HG03432 (cell line): ENCODE results near the gene STK32C.

Source experiments
- ATAC-seq: cut with Tn5 transposase; IDR thresholded peaks from one replicate; pipeline ENCODE4 v1.9.1; 2021; ENCODE audit warnings: mild to moderate bottlenecking, moderate library complexity; ENCODE audit not compliant: unreplicated experiment

Gene STK32C

DNA sequence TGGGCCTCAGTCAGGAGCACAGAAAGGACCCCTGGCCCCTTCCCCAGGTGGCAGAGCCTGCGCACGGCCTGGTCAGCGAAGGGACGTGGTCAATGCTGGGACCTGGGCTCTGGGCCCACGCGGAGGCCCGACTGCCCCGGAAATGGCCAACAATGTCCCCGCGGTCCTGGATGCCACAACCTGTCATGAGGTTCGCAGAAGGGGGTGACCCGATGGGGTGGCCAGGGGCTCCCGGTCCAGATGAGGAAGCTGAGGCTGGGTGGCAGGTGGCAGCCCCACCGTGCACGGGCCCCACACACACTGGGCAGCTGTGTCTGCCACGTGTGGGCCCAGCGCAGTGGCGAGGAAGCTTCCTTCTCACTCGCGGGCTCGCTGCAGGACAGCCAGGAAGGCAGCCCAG, 71.6 kb downstream of the STK32C start:
- ATAC-seq, result no peak

DNA sequence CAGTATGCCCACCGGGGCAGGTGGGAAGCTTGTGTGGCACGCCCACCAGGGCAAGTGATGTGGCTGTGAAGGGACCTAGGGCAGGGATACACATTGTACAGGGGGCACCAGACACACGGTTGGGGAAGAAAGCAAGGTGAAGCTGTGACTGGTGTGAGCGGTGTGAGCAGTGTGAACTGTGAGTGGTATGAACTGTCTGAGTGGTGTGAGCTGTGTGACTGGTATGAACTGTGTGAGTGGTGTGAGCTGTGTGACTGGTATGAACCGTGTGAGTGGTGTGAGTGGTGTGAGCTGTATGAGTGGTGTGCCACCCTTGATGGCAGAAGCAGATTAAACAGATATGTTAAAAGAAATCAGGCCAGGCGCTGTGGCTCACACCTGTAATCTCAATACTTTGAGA, 72.9 kb downstream of the STK32C start:
- ATAC-seq, result no peak

DNA sequence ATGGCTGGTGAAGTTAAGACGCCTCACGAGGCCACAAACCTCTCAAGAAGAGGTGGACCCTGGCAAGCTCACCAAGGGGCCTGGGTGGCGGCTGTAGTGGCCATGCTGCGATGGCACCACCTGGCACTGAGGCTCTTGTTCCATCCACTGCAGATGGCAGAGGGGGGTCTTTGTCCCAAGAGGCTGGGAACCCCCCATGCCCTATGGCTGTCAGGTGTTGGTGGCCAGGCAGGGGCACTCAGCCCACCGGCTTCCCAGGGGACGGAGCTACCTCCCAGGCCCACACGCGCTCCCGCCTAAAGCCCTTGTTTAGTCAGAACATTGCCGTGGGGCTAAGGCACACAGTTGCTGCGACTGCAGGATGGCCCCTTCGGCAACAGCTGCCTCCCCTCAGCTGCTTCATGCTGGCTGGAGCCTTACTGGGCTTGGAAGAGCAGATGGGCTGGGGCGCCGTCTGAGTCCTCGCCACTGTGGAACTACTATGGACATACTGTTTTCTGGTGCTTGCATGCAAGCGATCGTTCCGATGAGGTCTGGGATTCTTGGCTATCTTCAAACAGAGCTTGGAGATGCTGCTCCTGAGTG, 74.2 kb downstream of the STK32C start:
- ATAC-seq, result no peak

DNA sequence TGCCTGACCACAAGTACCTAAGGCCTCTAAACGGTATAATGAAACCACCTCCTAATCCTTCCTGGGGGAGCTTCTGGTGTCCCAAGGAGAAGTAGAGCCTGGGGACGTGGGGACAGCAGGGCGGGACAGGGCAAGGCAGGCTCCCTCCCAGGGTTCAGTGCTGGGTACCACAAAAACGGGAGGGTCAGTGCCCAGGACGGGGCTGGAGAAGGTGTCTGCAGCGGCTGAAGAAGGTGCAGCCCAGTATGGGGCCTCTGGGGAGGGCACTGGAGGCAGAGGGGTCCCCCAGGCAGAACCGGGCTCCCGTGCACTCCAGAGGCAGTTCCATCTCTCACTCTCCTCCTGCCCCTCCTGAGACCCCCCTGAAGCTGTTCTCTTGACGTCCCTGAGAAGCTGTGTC, 74.8 kb downstream of the STK32C start:
- ATAC-seq, result no peak

GRCh38 chr10:132232023-132232951, 75.5 kb downstream of the STK32C start:
- no peak for ATAC-seq

- ATAC-seq, result no peak
Measured at GRCh38 chr10:132231656-132232022, 76.1 kb downstream of the STK32C start.

GRCh38 chr10:132230557-132231210, 77.1 kb downstream of the STK32C start:
- ATAC-seq, result no peak

DNA sequence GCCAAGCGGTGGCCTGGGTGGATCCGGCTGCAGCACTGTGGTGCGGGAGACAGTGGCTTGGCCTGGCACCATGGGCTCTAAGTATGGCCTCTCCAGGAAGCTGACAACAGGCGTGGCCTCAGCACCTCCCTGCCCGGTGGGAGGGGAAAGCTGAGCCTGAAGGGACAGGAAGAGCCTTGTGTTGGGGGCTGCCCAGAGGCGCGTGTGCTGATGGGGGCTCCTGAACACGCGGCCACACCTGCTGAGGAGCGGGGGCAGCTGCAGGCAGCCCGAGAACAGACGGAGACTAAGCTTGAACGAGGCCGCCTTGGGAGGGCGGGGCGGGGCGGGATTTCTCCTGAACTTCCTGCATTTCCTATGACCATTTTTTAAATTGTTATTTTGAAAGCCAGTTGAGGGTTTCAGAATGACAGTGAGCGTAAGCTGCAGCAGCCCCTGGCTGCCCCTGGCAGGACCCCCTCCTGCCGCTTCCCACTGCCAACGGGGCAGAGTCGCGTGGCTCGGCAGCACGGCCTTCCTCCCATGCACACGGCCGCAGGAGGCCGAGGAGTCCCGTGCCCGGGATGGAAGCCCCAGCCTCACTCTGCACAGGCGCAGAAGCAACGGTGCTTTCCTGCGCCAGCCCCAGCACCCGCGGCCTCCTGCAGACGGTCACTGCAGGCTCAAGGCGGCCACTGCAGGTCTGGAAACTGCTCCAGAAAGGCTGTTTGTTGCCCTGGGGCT, 77.8 kb downstream of the STK32C start:
- peak; percentile 68 for ATAC-seq

DNA sequence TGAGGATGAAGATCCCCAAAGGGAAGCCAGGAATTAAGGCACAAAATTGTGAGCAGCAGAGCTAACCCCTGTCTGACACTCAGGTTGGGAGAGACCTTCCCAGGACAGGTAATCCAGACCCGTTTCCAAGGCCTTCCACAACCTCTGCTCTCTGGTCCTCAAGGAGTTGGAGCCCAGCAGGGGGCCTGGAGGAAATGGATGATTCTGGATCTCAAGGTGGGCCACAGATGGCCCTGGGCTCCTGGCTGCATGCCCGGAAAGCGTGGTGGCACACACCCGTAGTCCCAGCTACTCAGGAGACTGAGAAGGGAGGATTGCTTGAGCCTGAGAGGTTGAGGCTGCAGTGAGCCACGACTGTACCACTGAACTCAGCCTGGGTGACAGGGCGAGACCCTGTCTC, 78.7 kb downstream of the STK32C start:
- ATAC-seq, result no peak

DNA sequence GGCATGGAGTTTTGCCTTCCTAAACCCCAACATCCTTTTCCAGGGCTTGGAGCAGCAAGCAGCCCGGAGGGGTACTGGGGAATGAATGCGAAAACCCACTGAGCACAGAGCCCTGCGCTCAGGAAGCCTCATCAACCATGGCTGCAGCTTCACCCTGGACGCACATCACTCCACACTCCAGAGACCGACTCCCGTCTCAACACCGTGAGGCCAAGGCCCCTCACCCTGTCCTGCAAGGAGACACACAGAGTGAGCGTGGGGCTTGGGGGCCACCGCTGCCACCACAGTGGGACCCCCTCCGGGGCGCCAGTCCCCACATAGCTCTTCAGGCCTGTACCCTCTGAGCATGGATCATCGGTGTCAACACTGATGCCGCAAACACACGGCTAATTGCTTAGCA, 79.1 kb downstream of the STK32C start:
- no peak for ATAC-seq

- no peak for ATAC-seq
Measured at GRCh38 chr10:132227851-132228390, 79.8 kb downstream of the STK32C start.

DNA sequence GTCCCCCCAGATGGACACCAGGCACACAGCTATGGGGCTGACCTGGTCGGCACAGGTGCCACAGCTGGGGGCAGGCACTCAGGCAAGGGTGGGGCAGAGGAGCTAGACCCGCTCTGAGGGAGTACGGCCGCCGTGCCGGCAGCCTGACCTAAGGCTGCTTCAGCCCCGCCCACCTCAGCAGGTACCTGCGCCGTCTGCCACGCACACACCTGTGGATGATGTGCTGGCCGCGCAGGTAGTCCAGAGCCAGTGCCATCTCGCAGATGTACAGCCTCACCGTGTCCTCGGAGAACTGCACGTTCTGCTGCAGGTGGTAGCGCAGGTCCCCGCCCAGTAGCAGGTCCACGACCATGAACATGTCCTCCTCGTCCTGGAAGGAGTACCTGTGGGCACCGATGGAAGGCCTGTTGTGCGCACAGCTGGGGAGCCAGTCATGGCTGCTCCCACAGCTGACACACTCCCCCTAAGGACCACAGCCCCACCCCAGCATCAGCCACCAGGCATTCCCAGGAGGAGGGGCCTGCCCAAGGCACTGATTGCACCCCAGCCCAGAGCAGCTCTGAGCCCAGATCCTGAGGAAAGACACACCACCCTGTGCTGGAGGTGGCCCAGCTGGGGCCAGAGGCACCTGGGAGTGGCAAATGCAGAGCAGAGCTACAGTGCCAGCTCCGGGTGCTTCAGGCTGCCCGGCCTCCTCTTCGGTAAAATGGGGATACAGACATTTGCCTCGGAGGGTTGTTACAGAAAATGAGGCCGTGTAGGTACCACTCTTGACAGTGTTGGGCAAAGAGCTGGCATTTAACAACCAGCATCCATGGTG, 81.0 kb downstream of the STK32C start:
- ATAC-seq, result no peak

DNA sequence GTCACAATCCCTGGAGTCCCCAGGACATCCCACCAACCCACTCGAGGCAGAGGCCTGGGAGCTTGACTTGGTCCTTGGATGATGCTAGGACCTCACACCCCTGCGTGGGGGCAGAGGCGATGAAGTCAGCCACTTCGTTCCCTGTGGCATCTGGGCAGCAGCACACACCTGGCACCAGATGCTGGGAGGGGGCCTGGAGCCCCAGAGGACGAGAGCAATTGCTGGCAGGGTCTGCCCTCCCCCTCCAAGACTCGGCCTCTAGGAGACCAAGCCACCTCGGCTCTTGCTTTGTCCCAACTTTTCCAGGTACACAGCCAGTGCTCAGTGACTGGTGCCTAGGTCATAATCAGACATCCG, 81.9 kb downstream of the STK32C start:
- ATAC-seq, result no peak

GRCh38 chr10:132225073-132225848, 82.5 kb downstream of the STK32C start:
- ATAC-seq, result no peak

DNA sequence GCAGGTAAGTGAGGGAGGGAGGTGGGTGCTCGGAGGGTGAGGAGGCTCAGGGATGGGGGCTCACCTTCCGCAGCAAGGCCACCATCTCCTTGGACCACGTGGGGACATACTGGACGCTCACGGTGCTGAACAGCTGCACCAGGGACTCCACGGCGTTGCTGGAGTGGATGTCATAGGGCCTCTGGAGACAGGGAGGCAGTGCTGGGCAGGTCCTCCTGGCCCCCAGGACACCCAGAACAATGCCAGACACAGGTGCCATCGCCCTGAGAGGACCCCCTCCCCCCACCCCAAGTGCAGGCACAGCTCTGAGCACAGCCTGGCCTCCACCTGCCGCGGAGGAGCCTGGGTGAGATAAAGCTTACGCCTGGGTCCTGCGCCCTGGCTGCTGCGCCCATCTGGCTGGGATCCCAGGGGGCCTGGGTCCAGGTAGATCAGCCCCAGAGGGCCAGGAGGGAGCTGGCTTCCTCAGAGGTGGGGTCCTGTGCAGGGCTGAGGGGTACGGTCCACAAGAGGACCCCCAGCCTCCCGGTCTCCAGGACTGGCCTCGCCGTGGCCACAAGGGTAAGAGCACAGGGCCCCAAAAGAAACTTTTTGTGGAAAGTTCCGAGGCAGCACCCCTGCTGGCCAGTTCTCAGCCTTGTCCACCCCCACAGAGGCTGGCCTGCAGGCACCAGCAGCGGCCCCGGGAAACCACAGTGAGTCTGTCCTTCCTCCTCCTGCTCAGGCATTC, 83.2 kb downstream of the STK32C start:
- ATAC-seq, result no peak

GRCh38 chr10:132223611-132224342, 84.0 kb downstream of the STK32C start:
- no peak for ATAC-seq

GRCh38 chr10:132223156-132223590, 84.6 kb downstream of the STK32C start:
- peak; percentile 94 for ATAC-seq

- ATAC-seq, result no peak
Measured at GRCh38 chr10:132222726-132223125, 85.0 kb downstream of the STK32C start.
